ENCODE results near the gene PIAS4.

PIAS4 gene

DNA sequence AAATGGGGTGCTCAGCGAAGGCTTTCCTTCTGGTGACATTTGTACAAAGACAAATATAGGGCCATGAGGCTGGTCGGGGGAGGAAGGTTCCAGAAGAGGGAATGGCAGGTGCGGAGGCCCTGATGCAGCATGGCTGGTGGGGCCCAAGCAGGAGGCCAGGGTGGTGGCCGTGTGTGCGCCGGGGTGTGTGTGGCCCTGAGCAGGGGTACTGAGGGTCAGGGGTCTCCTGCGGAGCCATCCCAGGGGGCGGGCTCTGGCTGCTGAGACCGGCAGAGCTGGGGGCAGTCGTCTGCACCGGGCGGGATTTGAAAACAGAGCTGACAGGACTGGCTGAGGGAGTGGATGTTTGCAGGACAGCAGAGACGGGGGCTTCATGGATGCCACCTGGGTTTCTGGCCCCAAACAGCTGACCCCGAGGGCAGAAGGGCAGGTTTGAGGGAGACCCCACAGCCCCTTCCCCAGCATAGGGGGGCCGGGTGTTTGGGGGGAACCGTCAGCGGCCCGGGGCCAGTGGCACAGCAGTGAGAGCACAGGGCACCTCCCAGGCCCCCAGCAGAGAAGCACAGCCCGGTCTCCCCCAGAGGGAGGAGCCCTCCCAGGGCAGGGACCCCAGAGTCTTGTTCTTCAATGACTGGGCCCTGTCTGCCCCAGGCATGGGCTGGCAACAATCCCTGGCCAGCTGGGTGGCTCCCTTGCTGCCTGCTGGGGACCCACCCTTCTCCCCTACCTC, 11.4 kb downstream of the PIAS4 start:
- DNase-seq (ENCODE audit: low read depth in 2 of 3, low spot score in 2 of 3) = no peak

DNA sequence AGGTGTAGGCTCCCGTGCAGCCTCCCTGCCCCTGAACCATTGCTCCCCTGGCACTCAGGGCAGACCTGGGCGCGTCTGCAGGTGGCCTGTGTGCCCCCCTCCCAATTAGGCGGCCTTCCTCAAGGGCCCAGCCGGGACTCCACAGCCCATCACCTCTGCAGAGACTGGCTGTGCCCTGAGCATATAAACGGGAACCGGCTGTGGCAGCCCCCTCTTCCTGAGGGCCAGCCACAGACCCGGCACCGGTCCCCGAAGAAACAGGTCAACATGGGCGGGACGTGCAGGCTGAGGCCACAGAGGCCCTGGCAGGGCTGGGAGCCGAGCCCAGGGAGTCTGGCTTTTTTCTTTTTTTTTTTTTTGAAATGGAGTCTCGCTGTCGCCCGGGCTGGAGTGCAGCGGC, 12.0 kb downstream of the PIAS4 start:
- no peak for DNase-seq (ENCODE audit: low read depth in 2 of 3, low spot score in 2 of 3)

DNA sequence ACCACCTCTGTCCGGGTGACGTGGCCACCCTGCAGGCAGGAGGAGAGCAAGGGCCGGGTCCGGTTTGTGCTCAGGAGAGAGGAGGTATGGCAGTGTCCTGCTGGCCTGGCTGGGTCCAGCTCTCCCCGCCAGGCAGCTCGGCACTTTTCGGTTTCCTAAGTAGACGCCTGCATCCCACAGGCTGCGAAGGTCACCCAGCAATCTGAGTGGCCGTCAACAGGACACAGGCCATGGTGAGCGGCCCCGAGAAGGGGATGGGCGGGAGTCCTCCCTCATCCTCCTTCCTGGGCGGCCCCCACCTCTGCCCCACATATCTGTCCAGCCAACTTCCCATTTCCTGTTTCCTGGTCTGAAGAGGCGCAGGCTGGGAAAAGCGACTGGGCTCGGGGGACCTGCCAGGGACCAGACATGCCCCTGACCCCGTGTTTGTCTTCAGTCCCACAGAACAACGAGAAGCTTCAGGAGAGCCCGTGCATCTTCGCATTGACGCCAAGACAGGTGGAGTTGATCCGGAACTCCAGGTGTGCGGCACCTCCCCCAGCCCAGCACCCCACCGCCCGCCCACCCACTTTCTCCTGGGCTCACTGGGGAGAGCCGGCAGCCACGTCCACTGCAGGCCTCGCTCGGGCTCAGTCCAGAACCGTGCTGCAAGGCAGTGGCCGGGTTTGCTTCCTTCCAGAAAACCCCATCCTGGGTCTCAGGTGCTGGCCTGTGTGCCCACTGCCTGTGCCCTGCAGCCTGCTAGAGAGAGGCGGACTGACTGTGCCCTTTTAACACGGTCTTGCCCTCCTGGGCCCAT, 16.3 kb downstream of the PIAS4 start:
- DNase-seq (ENCODE audit: low read depth in 2 of 3, low spot score in 2 of 3) = no peak

DNA sequence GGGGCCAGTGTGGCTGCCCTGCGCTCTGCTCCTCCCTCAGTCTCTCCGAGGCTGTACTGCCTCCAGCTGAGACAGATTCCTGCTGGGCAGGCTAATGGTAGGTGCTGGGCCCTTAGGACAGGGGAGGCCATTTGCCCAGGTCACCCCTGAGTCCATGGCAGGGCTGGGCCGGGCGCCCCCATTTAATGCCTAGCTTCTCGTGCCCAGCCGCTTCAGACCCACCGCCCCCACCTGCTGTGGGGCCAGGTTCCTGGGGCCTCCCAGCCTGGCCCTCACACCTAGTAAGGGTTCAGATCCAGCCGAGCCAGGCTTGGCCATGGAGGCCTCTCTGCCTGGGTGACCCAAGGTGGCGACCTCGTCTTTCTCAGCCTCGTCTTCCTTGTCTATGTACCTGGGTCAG, 17.8 kb downstream of the PIAS4 start:
- no peak for DNase-seq (ENCODE audit: low read depth in 2 of 3, low spot score in 2 of 3)

GRCh38 chr19:4027146-4027545, 19.6 kb downstream of the PIAS4 start:
- no peak for DNase-seq (ENCODE audit: low read depth in 2 of 3, low spot score in 2 of 3)

- DNase-seq (ENCODE audit: low read depth in 2 of 3, low spot score in 2 of 3) = no peak
Observed at GRCh38 chr19:4028334-4029246, 21.1 kb downstream of the PIAS4 start.

DNA sequence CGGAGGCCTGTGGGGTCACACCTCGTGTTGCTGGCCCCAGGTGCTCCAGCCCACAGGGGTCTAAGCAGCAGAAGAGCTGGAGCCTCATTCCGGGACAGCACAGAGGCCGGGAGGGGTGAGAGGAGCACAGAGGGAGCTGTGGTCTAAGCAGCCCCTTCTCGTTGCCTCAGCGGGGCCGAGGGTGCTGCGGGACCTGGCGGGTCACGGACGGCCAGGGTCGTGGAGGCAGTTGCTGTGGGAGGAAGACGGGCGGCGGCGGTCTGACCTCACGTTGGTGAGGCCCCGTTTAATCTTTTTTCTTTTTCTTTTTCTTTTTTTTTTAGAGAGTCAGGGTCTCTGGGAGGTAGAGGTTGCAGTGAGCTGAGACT, 21.7 kb downstream of the PIAS4 start:
- DNase-seq (ENCODE audit: low read depth in 2 of 3, low spot score in 2 of 3) = no peak

DNA sequence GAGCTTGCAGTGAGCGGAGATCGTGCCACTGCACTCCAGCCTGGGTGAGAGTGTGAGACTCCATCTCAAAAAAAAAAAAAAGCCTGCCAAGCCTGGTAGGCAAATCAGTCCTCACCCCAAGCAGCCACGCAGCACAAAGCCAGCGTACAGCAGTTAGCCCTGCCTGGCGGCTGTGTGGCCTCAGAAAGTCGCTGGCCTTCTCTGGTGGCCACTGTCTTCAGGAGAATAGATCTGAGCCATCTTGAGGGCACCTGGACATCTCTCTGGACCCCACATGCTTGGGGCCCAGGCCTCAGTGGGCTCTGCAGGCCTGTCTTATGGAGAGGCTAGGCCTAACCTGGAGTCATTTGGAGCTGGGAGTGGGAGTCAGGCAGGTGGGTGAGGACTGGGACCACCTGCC, 23.0 kb downstream of the PIAS4 start:
- DNase-seq (ENCODE audit: low read depth in 2 of 3, low spot score in 2 of 3) = no peak

DNA sequence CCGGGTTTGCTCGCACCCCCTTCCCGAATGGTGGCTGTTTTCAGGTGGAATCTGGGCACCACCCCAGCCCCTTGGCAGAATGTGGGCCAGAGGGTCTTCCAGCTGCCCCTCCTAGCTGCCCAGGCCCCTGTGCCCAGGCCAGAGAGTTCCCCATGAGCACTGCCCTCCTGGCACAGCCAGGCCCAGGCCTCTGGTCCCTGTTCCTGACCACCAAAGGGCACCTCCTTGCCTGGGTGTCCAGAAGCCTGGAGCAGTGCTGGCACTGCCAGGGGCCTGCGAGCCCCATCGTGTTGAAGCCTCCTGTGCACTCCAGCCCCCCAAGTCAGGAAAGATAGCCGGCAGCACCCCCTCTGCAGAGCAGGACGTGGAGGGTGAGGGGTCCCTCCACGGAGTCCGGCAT, 23.4 kb downstream of the PIAS4 start:
- no peak for DNase-seq (ENCODE audit: low read depth in 2 of 3, low spot score in 2 of 3)

DNA sequence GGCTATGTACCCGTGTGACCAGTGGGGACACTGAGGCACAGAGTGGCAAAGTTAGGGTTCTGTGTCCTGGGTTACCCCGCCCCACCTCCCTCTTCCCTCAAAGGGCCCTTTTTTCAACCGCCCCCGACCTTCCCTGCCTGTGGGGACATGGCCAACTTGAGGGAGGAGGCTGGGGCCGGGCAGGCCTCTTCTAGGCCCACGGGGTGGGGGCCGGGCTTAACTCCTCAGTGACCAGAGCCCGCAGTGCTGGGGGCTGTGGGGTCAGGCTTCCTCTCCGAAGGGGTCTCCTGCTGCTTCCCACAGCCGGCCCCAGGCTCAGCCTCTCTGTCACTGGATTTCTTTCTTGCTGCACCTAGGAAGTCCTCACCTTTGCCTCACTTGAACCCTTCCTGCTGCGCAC, 23.9 kb downstream of the PIAS4 start:
- DNase-seq (ENCODE audit: low read depth in 2 of 3, low spot score in 2 of 3) = no peak

- DNase-seq (ENCODE audit: low read depth in 2 of 3, low spot score in 2 of 3) = no peak
Observed at GRCh38 chr19:4032436-4032835, 24.9 kb downstream of the PIAS4 start.

DNA sequence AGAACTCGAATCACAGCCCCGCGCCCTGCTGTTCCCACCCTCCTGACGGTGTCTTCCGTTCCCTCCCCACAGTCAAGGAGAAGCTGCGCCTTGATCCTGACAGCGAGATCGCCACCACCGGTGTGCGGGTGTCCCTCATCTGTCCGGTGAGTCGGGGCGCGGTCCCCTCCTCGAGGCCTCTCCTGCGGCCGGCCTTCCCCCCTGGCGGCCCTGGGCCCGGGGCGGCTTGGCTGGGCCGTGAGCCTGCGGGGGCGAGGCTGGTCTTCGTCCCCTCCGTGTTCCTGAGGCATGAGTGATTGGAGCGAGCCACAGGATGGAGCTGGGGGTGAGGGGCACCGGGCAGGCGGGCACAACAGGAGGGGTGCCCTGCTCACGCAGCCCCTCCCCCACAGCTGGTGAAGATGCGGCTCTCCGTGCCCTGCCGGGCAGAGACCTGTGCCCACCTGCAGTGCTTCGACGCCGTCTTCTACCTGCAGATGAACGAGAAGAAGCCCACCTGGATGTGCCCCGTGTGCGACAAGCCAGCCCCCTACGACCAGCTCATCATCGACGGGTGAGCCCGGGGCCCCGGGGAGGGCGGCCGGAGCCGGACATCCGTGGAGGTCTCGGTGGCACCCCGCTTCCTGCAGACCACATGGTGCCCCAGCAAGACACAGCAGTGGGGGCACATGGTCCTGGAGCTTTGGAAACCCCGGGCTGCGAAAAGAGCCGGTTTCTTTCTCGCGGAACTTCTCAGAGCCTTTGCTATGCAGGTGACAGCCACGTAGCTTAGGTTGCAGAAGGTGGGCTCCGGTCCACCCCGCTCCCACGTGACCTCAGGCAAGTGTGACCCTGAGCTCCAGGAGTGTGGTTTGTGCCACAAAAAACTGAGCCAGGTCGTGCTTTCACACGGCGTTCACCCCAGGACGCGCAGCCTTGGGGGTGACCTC, 25.8 kb downstream of the PIAS4 start:
- no peak for DNase-seq (ENCODE audit: low read depth in 2 of 3, low spot score in 2 of 3)

GRCh38 chr19:4034048-4035017, 26.8 kb downstream of the PIAS4 start:
- DNase-seq (ENCODE audit: low read depth in 2 of 3, low spot score in 2 of 3) = no peak

- DNase-seq (ENCODE audit: low read depth in 2 of 3, low spot score in 2 of 3) = no peak
Observed at GRCh38 chr19:4035018-4035566, 27.6 kb downstream of the PIAS4 start.

DNA sequence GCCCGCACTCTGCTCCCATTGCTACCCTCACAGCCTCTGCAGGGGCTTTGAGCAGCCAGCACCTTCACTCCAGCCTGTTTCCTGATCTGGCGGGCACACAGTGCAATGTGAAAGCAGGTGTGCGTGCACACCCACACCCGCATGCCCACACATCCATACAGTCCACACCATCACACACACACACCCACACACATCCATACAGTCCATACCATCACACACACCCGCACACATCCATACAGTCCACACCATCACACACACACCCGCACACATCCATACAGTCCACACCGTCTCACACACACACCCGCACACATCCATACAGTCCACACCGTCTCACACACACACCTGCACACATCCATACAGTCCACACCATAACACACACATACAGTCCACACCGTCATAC, 28.0 kb downstream of the PIAS4 start:
- DNase-seq (ENCODE audit: low read depth in 2 of 3, low spot score in 2 of 3) = no peak

DNA sequence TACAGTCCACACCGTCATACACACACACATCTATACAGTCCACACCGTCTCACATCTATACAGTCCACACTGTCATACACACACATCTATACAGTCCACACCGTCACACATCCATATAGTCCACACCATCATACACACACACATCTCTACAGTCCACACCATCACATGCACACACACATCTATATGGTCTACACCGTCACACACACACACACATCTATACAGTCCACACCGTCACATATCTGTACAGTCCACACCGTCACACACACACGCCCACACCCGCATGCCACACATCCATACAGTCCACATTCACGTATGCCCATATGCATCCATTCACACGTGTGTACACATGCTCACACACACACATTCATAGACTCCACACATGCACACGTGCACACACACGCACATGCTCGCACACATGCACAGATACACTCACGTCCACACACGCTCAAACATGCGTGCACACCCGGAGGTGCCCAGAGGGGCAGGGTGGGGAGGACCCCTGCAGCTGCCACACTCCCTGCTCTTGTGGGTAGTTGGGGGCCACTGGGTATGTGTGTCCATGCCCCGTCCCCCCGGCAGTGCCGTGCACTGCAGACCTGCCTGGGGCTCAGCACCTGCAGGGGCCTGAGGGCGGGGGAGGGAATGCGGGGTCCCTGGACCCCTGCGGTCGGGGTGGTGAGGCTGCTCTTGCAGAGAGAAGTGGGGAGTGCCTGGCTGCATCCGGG, 29.2 kb downstream of the PIAS4 start:
- no peak for DNase-seq (ENCODE audit: low read depth in 2 of 3, low spot score in 2 of 3)

- DNase-seq (ENCODE audit: low read depth in 2 of 3, low spot score in 2 of 3) = no peak
Observed at GRCh38 chr19:4037301-4037949, 29.9 kb downstream of the PIAS4 start.

DNA sequence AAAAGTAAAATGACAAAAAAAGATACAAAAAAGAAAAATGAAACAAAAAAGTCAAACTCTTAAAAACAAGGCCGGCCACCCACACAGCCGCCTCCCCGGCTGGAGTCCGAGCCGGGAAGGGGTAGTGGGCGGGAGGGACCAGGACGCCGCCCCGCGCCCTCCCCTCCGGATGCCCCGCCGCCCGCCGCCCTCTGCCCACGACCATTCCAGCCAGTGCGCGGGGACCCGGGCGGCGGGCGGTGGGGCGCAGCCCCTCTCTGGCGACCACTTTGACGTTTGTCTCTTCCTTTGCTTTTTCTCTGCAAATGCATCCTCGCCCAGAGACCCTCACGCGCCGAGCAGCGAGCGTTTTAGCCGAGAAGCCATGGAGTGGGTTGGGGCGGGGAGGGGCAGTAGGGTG, 30.5 kb downstream of the PIAS4 start:
- DNase-seq (ENCODE audit: low read depth in 2 of 3, low spot score in 2 of 3) = no peak
